Loucy (cell line): ENCODE data around the gene ZIC2.

Source experiments
- H2AFZ ChIP-seq: fragments of 200-600 bp; sonication (generic); 2 replicates; pipeline ENCODE4 v1.6.0; 2016; ENCODE audit warnings: antibody characterized with exemption, mild to moderate bottlenecking, low read length, moderate library complexity
- H3F3A ChIP-seq: fragments of 200-600 bp; 2 replicates; pipeline ENCODE4 v1.6.0; 2016; ENCODE audit warnings: antibody characterized with exemption, low read depth, mild to moderate bottlenecking
- H3K27me3 ChIP-seq: fragments of 200-600 bp; sonication (generic); 2 replicates; pipeline ENCODE4 v1.6.1; 2014; ENCODE audit warnings: low read length, mild to moderate bottlenecking; ENCODE audit not compliant: insufficient read depth, poor library complexity, severe bottlenecking
- H3K36me3 ChIP-seq: fragments of 200-600 bp; sonication (generic); 2 replicates; pipeline ENCODE4 v1.6.1; 2016; ENCODE audit warnings: low read length; ENCODE audit not compliant: insufficient read depth
- H3K4me1 ChIP-seq: fragments of 200-600 bp; sonication (generic); 2 replicates; pipeline ENCODE4 v1.5.1; 2014; ENCODE audit warnings: low read length, mild to moderate bottlenecking; ENCODE audit not compliant: insufficient read depth, poor library complexity, severe bottlenecking
- H3K4me2 ChIP-seq: fragments of 200-600 bp; sonication (generic); 2 replicates; pipeline ENCODE4 v1.6.0; 2014; ENCODE audit warnings: antibody characterized with exemption, low read length, low read depth, mild to moderate bottlenecking; ENCODE audit not compliant: poor library complexity, severe bottlenecking
- H3K4me3 ChIP-seq: fragments of 200-600 bp; sonication (generic); 2 replicates; pipeline ENCODE4 v1.5.1; 2014; ENCODE audit warnings: low read length, mild to moderate bottlenecking, mixed read lengths; ENCODE audit not compliant: poor library complexity, severe bottlenecking
- H3K79me2 ChIP-seq: fragments of 200-600 bp; sonication (generic); 2 replicates; pipeline ENCODE4 v1.6.1; 2014; ENCODE audit warnings: low read length; ENCODE audit not compliant: insufficient read depth
- H3K9ac ChIP-seq: fragments of 200-600 bp; sonication (generic); 2 replicates; pipeline ENCODE4 v1.6.0; 2014; ENCODE audit warnings: mild to moderate bottlenecking, low read depth, low read length, moderate library complexity; ENCODE audit not compliant: poor library complexity, severe bottlenecking
- H3K9me2 ChIP-seq: fragments of 200-600 bp; sonication (generic); replicated peaks from 2 replicates; pipeline ENCODE4 v1.6.1; 2016; ENCODE audit warnings: low read depth, low read length, mixed read lengths
- H3K9me3 ChIP-seq: fragments of 200-600 bp; sonication (generic); 2 replicates; pipeline ENCODE4 v1.6.1; 2014; ENCODE audit warnings: mild to moderate bottlenecking, antibody characterized with exemption, low read length, low read depth; ENCODE audit not compliant: insufficient read depth
- H4K20me1 ChIP-seq: fragments of 200-600 bp; sonication (generic); 2 replicates; pipeline ENCODE4 v1.6.0; 2014; ENCODE audit warnings: antibody characterized with exemption, low read length, mild to moderate bottlenecking; ENCODE audit not compliant: insufficient read depth, poor library complexity, severe bottlenecking
- EZH2phosphoT487 ChIP-seq: fragments of 200-600 bp; IDR thresholded peaks from 2 replicates; pipeline ENCODE4 v1.6.1; 2018; ENCODE audit warnings: antibody characterized with exemption, mild to moderate bottlenecking, moderate library complexity, borderline replicate concordance
- TF ChIP-seq, protein P1 (sequence below): fragments of 200-600 bp; sonication (generic); conservative IDR thresholded peaks from 2 replicates; pipeline ENCODE4 v1.5.1; 2014; ENCODE audit warnings: mild to moderate bottlenecking, antibody characterized with exemption, low read length

ZIC2 gene

DNA sequence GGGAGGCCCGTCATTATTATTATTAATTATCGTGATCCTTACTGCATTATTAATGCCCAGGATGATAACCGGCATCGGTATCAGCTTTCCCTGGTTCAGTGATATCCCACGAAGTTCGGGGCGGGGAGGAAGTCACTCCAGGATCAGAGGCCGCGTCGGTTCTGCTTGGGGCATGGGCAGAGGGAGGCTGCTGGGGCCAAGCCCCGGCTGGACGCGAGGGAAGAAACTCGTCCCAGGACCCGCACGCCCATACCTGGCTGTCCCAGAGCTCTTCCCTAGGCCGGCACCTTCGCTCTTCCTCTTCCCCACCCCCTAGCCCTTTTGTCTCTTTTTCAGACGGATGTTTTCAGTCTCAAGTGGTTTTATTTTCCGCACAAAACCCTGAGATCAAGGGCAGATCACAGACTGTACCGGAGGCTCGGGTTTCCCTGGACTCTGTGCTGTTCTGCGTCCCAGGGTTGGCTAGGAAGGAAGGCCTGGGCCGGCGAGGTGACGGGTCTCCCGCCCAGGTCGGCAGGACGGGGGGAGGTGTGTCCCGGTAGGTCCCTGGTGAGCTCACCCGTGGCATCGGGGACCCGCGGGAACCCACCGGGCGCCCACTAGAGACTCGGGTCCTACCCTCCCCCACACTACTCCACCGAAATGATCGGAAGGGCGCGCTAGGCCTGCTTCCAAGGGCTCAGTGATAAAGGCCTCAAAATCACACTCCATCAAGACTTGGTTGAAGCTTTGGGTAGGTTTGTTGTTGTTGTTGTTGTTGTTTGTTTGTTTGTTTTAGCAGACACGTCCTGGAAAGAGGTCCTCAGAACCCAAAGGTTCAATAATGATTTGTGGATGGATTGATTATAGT lies 7.9 kb downstream of the ZIC2 start:
- Histone ChIP-seq H3F3A (no peaks in the 10 kb centered on the region), H3K4me3 (no peak overlapping the region), H3K27me3 (no peaks in the 10 kb centered on the region), H3K4me1 (peaks cover 10% of the 10 kb centered on the region), H2AFZ (no peak overlapping the region), H3K79me2 (no peaks in the 10 kb centered on the region), H3K9me3 (no peaks in the 10 kb centered on the region), H3K36me3 (no peaks in the 10 kb centered on the region), H3K4me2 (no peak overlapping the region), H4K20me1 (no peaks in the 10 kb centered on the region), H3K9ac (no peak overlapping the region), H3K9me2 (no peaks in the 10 kb centered on the region)
- no peak for TF ChIP-seq EZH2phosphoT487
- TF ChIP-seq, protein P1, sequence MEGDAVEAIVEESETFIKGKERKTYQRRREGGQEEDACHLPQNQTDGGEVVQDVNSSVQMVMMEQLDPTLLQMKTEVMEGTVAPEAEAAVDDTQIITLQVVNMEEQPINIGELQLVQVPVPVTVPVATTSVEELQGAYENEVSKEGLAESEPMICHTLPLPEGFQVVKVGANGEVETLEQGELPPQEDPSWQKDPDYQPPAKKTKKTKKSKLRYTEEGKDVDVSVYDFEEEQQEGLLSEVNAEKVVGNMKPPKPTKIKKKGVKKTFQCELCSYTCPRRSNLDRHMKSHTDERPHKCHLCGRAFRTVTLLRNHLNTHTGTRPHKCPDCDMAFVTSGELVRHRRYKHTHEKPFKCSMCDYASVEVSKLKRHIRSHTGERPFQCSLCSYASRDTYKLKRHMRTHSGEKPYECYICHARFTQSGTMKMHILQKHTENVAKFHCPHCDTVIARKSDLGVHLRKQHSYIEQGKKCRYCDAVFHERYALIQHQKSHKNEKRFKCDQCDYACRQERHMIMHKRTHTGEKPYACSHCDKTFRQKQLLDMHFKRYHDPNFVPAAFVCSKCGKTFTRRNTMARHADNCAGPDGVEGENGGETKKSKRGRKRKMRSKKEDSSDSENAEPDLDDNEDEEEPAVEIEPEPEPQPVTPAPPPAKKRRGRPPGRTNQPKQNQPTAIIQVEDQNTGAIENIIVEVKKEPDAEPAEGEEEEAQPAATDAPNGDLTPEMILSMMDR = no peak

DNA sequence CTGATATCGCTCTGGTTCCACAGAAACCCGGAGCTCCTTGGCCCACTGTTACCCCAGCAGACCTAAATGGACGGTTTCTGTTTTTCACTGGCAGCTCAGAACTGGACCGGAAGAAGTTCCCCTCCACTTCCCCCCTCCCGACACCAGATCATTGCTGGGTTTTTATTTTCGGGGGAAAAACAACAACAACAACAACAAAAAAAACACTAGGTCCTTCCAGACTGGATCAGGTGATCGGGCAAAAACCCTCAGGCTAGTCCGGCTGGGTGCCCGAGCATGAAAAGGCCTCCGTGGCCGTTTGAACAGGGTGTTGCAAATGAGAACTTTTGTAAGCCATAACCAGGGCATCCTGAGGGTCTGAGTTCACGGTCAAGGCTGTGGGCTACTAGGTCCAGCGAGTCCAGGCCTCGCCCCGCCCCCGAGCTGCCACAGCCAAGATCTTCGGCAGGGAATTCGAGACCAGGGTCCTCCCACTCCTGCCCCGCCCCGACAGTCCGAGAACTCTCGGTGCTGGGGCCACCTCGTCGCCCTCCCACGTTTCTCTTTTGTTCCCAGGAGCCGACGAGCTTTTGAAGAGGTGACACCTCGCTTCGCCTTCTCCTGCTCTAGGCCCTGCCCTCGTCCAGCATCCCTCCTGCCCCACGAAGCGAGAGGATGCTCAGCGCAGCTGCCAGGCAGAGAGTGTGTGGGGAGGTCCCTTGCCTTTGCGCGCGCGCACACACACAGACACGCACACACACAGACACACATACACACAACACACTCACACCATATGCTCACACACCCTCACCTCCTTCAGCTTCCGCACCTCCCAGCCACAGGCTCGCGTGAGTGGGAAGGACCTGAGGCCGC lies 8.8 kb downstream of the ZIC2 start:
- Histone ChIP-seq H4K20me1 (no peaks in the 10 kb centered on the region), H3K9ac (no peak overlapping the region), H3K36me3 (no peaks in the 10 kb centered on the region), H3K4me2 (no peak overlapping the region), H3F3A (no peaks in the 10 kb centered on the region), H3K79me2 (no peaks in the 10 kb centered on the region), H3K9me3 (no peaks in the 10 kb centered on the region), H3K9me2 (no peaks in the 10 kb centered on the region), H2AFZ (no peak overlapping the region), H3K4me3 (no peak overlapping the region), H3K27me3 (no peaks in the 10 kb centered on the region), H3K4me1 (peaks cover 10% of the 10 kb centered on the region)
- TF ChIP-seq EZH2phosphoT487 = no peak
- TF ChIP-seq, protein P1 = no peak

DNA sequence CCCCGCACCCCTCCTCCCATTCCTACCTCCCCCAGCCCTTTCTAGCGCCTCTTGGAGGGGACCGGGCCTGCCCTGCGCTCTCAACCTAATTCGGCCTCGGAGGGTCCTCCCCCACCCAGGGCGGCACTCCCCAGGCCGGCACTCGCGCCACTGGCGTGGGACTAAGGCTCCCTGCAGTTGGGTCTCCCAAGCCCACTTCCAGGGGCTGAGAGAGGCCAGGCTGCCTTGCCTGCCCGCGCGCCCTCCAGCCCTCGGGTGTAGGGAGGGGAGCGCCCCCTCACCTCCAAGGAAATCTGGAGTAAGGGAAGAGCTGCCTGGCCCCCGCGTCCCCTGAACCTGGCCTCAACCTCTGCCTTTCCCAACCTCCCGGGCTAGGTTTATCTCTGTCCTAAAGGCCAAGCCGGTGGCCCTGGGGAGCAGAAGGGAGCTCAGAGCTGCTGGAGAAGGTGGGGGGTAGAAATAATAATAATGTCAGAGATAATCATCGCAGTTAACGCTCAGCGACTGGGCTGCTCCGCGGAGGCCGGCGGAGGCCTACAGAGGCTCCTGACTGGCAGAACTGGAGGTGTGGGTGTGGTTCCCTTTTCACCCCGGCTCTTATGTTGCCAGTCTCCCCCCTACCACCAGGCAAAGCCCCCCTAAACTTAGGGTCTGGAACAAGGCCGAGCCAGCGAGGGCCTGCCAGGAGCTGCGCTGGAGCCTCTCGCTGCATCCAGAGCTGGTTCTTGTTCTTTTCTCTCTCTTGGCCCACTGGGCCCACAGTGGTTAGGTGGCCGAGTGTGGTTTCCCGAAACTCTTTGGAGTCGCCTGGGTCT lies 9.6 kb downstream of the ZIC2 start:
- Histone ChIP-seq H3K36me3 (no peaks in the 10 kb centered on the region), H4K20me1 (no peaks in the 10 kb centered on the region), H3K4me2 (no peak overlapping the region), H3K4me3 (no peak overlapping the region), H3K4me1 (peaks cover 10% of the 10 kb centered on the region), H3K27me3 (no peaks in the 10 kb centered on the region), H3K9ac (no peak overlapping the region), H3K79me2 (no peaks in the 10 kb centered on the region), H3F3A (no peaks in the 10 kb centered on the region), H3K9me2 (no peaks in the 10 kb centered on the region), H2AFZ (no peak overlapping the region), H3K9me3 (no peaks in the 10 kb centered on the region)
- no peak for TF ChIP-seq EZH2phosphoT487
